ENCODE results near the gene ABHD2. TPM values are rescaled to one million over a fixed set of nuclear protein-coding genes. Genes with fewer than 3 reads are reported as not detected.
A peak's percentile ranks its signal among the peaks of the same experiment; 100 is the strongest.

Gene ABHD2
- total and polyA plus RNA-seq, 2 donors (not counting 3 experiments of a cell fraction or from before 2014, with no cell fraction given) = 14.0 to 62.2 TPM

DNA sequence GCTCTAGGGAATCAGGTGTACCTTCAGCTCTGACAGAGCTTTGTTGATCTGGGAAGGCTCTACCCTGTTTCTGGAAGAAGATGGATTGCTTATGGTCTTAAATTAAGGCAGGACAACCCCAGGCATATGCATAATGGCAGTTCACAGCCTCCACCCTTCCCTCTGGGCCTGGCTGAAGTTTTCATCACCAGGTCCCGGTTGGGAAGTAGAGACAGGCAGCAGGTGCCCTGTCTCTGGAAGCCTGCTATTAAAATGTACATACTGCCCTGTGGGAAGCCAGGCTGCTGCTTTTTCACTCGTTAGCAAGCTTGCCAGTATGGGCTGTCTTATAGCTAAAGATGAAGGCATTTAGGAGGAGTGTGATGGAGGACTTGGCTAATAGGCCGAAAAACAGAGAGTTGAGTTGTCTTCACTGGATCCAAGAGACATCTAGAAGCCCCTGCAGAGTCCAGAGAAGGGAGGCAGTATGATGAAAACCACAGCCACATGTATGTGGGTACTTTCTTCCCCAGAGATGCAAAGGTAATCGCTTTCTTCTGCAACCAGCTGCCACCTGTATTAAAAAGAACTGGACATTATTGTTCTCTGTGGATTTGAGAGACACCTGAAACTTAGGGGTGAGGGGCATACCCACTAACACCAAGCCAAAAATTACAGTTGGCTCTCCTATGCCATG, 34.4 kb downstream of the ABHD2 start:
- no peaks in the 10 kb centered on the region for H3K9me1 ChIP-seq (replicated peaks; ENCODE audit: control insufficient read depth, extremely low read depth, insufficient read depth, low read length)
- peaks cover 35% of the 10 kb centered on the region for H3K4me1 ChIP-seq (ENCODE audit: control insufficient read depth, extremely low read depth, insufficient read depth, low read length)
- H3K27ac ChIP-seq (ENCODE audit: insufficient read depth, low read depth, low read length) = peak overlapping the region; percentile 45
- no peaks in the 10 kb centered on the region for H3K27me3 ChIP-seq (ENCODE audit: control insufficient read depth in 2 of 2, insufficient read depth in 2 of 2, low read length in 2 of 2)
- intact Hi-C loops (cut with micrococcal nuclease) (no loop called here), dilution Hi-C loops (cut with MboI; ENCODE audit: extremely low pct_ligation_motif_present, low sequenced_read_pairs) (no loop called here)
- H3K4me2 ChIP-seq (ENCODE audit: insufficient read depth, low read length) = peak overlapping the region; percentile 45
- DNase-seq (ENCODE audit: low read depth, low spot score) (no peak), FAIRE-seq (no peak)
- no peaks in the 10 kb centered on the region for H3K36me3 ChIP-seq (ENCODE audit: control insufficient read depth in 2 of 2, extremely low read depth in 1 of 2, insufficient read depth in 2 of 2, low read length in 2 of 2)
- H3K4me3 ChIP-seq (replicated peaks in 1 of 3; ENCODE audit: insufficient read depth in 1 of 3, low read depth in 1 of 3, low read length in 3 of 3) = no peak overlapping the region
- CTCF ChIA-PET = interaction anchor here (0.7 to 3.7 kb wide), 9 partner anchors 10 to 55 kb away, joined by 3 to 18 read pairs (median 9); no protein-coding TSS in a partner anchor
- BruUV-seq (replicated peaks) = no TSS peak
- POLR2A ChIA-PET = interaction anchor here (0.7 kb wide), 2 partner anchors 33 to 67 kb away, joined by 3 to 5 read pairs; no protein-coding TSS in a partner anchor
- no peaks in the 10 kb centered on the region for H4K20me1 ChIP-seq (replicated peaks; ENCODE audit: control insufficient read depth, extremely low read depth, insufficient read depth, low read length)
- no peak overlapping the region for H3K9ac ChIP-seq (replicated peaks; ENCODE audit: extremely low read depth, insufficient read depth, low read length)
- H3K9me3 ChIP-seq (replicated peaks; ENCODE audit: control insufficient read depth, insufficient read depth, low read length) = no peaks in the 10 kb centered on the region
- H3K79me2 ChIP-seq (ENCODE audit: control insufficient read depth, insufficient read depth, low read length) = no peaks in the 10 kb centered on the region
- TF ChIP-seq, protein P1, sequence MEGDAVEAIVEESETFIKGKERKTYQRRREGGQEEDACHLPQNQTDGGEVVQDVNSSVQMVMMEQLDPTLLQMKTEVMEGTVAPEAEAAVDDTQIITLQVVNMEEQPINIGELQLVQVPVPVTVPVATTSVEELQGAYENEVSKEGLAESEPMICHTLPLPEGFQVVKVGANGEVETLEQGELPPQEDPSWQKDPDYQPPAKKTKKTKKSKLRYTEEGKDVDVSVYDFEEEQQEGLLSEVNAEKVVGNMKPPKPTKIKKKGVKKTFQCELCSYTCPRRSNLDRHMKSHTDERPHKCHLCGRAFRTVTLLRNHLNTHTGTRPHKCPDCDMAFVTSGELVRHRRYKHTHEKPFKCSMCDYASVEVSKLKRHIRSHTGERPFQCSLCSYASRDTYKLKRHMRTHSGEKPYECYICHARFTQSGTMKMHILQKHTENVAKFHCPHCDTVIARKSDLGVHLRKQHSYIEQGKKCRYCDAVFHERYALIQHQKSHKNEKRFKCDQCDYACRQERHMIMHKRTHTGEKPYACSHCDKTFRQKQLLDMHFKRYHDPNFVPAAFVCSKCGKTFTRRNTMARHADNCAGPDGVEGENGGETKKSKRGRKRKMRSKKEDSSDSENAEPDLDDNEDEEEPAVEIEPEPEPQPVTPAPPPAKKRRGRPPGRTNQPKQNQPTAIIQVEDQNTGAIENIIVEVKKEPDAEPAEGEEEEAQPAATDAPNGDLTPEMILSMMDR (IDR thresholded peaks at IDR 0.05; ENCODE audit: extremely low read depth in 1 of 2, insufficient read depth in 1 of 2, low read depth in 1 of 2, low read length in 2 of 2) = no peak
- TF ChIP-seq EZH2 (IDR thresholded peaks at IDR 0.05; ENCODE audit: borderline replicate concordance, low read depth, low read length, severe bottlenecking) (no peak), JUN (IDR thresholded peaks at IDR 0.05; ENCODE audit: borderline replicate concordance, insufficient read depth, insufficient read length, low read depth) (no peak), FOS (IDR thresholded peaks at IDR 0.05; ENCODE audit: borderline replicate concordance, insufficient read depth, low read length) (no peak), GATA2 (IDR thresholded peaks at IDR 0.05; ENCODE audit: insufficient read depth, insufficient read length, low read depth, low read length) (no peak), MYC (IDR thresholded peaks at IDR 0.05; ENCODE audit: low read depth, low read length) (no peak), POLR2A (IDR thresholded peaks at IDR 0.05; ENCODE audit: low read depth, low read length) (no peak), POLR2AphosphoS5 (IDR thresholded peaks at IDR 0.05; ENCODE audit: insufficient read depth, low read depth, low read length) (no peak)
- TF ChIP-seq, protein P2, sequence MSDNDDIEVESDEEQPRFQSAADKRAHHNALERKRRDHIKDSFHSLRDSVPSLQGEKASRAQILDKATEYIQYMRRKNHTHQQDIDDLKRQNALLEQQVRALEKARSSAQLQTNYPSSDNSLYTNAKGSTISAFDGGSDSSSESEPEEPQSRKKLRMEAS (IDR thresholded peaks at IDR 0.05; ENCODE audit: insufficient read depth, insufficient read length) = no peak
- no peak overlapping the region for H2AFZ ChIP-seq (ENCODE audit: low read depth, low read length)

All from endothelial cell of umbilical vein (primary cell).